Calu3 (cell line): ENCODE measurements around the gene TBC1D1. TPM values are rescaled to one million over a fixed set of nuclear protein-coding genes. Genes with fewer than 3 reads are reported as not detected.

Source experiments
- BruUV-seq: library from RNA; stranded (reverse); fragments of 400-500 nt; replicated peaks from 2 replicates; lab custom pipeline; 2021; lab: Mats Ljungman, UMichigan
- CTCF ChIA-PET: fragments of 300-600 bp; sonication (Branson Sonifier 250); formaldehyde crosslinking; loops from one replicate; lab custom pipeline; 2022; ENCODE audit warnings: antibody characterized with exemption; lab: Charles Lee
- DNase-seq: peaks from one replicate; pipeline ENCODE4 v3.0.0; 2022
- H3K27ac Mint-ChIP-seq: one replicate; pipeline ENCODE4 v1.8.0; 2022; ENCODE audit warnings: mixed read lengths; ENCODE audit not compliant: unreplicated experiment
- H3K27me3 Mint-ChIP-seq: one replicate; pipeline ENCODE4 v1.8.0; 2022; ENCODE audit warnings: mixed read lengths; ENCODE audit not compliant: unreplicated experiment
- H3K36me3 Mint-ChIP-seq: one replicate; pipeline ENCODE4 v1.8.0; 2022; ENCODE audit warnings: mild to moderate bottlenecking, moderate library complexity, mixed read lengths; ENCODE audit not compliant: insufficient read depth, unreplicated experiment
- H3K4me1 Mint-ChIP-seq: one replicate; pipeline ENCODE4 v1.8.0; 2022; ENCODE audit warnings: mild to moderate bottlenecking, low read depth, mixed read lengths; ENCODE audit not compliant: unreplicated experiment
- H3K4me3 Mint-ChIP-seq: one replicate; pipeline ENCODE4 v1.8.0; 2022; ENCODE audit warnings: mild to moderate bottlenecking, low read depth, moderate library complexity, mixed read lengths; ENCODE audit not compliant: unreplicated experiment
- H3K9me3 Mint-ChIP-seq: one replicate; pipeline ENCODE4 v1.8.0; 2022; ENCODE audit warnings: low read depth, mixed read lengths; ENCODE audit not compliant: unreplicated experiment
- CTCF ChIP-seq: fragments of 200-600 bp; IDR thresholded peaks from one replicate; pipeline ENCODE4 v1.8.0; 2022; ENCODE audit warnings: antibody characterized with exemption; ENCODE audit not compliant: unreplicated experiment
- intact Hi-C: fragments of 100-400 bp; cut with micrococcal nuclease; formaldehyde crosslinking; loops from one replicate; pipeline ENCODE4 v1.10.0; 2022; ENCODE audit not compliant: unreplicated experiment
- total RNA-seq: library from RNA; stranded (reverse); gene quantifications from 2 replicates; pipeline ENCODE4 v1.2.3, GENCODE V29; 2022

Gene TBC1D1
- total RNA-seq, 1 experiment from 2014 or later: 39.8 TPM

DNA sequence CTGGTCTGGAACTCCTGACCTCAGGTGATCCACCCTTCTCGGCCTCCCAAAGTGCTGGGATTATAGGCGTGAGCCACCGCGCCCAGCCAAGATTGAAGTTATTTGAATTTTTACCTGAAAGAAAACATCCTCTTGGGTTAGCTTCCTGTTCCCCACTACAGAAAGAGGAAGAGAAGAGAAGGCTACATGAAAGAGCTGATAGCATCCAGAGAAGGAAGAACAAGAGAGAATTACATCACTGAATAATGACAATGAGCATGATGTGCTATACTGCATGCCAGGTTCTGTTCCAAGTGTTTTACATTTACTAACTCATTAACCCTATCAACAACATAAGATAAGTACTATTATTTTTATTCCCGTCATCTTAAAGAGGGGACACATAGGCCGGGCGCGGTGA is 11.5 kb upstream of the TBC1D1 start:
- TF ChIP-seq CTCF: no peak
- Mint-ChIP-seq H3K4me3 (no peak overlapping the region), H3K36me3 (no peaks in the 10 kb centered on the region), H3K27ac (no peak overlapping the region), H3K4me1 (no peaks in the 10 kb centered on the region), H3K27me3 (no peaks in the 10 kb centered on the region), H3K9me3 (no peaks in the 10 kb centered on the region)
- no TSS peak for BruUV-seq
- CTCF ChIA-PET: interaction anchor here (0.6 to 0.7 kb wide), 2 partner anchors 71 to 156 kb away, joined by 6 to 8 read pairs; no protein-coding TSS in a partner anchor
- intact Hi-C loops: no loop called here
- no peak for DNase-seq

DNA sequence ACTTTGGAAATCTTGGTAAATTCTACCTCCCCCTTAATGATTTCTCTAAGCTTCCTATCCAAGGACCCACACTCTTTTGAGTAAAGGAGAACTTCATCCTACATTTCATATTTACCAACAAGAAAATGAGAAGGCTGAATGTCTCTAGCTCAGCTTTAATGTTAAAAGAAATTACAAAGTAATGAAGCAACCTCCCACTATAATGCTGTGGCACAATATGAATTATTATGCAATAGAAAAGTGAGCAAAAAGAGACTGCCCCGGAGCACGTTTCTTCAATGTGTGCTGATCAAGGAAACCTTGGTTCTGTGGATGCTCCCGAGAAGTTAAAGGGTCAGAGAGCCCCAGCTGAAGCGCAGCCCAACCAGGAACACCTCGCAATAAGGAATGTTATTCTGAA is 9.1 kb upstream of the TBC1D1 start:
- no peaks in the 10 kb centered on the region for H3K9me3 Mint-ChIP-seq
- no TSS peak for BruUV-seq
- no peak overlapping the region for H3K4me3 Mint-ChIP-seq
- CTCF ChIA-PET: no interaction called here
- H3K27me3 Mint-ChIP-seq: no peaks in the 10 kb centered on the region
- intact Hi-C loops: no loop called here
- TF ChIP-seq CTCF: no peak
- H3K4me1 Mint-ChIP-seq: no peaks in the 10 kb centered on the region
- H3K27ac Mint-ChIP-seq: no peak overlapping the region
- DNase-seq: no peak
- no peaks in the 10 kb centered on the region for H3K36me3 Mint-ChIP-seq

DNA sequence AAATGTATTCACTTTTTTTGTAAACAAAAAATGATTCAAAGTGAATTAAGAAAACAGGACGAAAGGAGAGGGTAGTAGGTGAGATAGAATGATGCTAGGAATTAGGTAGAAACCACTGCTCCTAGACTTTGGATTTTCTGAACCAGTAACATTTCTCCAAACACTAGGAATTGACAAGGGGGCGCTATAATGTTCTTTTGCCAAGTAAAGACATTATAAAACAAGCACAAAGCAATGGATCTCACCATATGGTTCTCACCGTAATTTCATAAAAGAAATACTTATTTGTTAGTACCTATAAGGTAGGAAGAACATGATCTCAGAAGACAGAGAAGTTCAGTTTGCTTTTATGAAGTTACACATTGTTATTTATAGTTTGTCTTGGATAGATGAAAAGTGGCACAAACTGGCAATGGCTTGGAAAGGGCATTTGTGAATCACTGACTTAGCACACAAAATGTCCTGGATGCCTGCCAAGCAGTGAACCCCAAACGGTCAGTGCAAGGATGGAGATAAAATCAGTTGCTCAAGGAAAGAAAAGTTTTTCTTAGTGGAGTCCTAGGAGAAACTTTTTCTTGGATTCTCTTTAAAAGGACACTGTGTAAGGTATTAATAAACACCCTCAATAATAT is 8.1 kb upstream of the TBC1D1 start:
- H3K36me3 Mint-ChIP-seq: no peaks in the 10 kb centered on the region
- no peak overlapping the region for H3K27ac Mint-ChIP-seq
- H3K4me1 Mint-ChIP-seq: no peaks in the 10 kb centered on the region
- CTCF ChIA-PET: no interaction called here
- no peak for DNase-seq
- TF ChIP-seq CTCF: no peak
- H3K4me3 Mint-ChIP-seq: no peak overlapping the region
- intact Hi-C loops: no loop called here
- H3K9me3 Mint-ChIP-seq: no peaks in the 10 kb centered on the region
- BruUV-seq: no TSS peak
- no peaks in the 10 kb centered on the region for H3K27me3 Mint-ChIP-seq

- BruUV-seq: no TSS peak
- Mint-ChIP-seq H3K36me3 (no peaks in the 10 kb centered on the region), H3K4me3 (no peak overlapping the region), H3K27me3 (peaks cover 6% of the 10 kb centered on the region), H3K9me3 (no peaks in the 10 kb centered on the region), H3K27ac (no peak overlapping the region), H3K4me1 (no peaks in the 10 kb centered on the region)
- CTCF ChIA-PET: no interaction called here
- intact Hi-C loops: no loop called here
- TF ChIP-seq CTCF: no peak
- DNase-seq: no peak
Observed at GRCh38 chr4:37884855-37885487, 5.9 kb upstream of the TBC1D1 start.
